Stimulated activated effector memory CD8-positive, alpha-beta T cell treated with anti-CD3 and anti-CD28 coated beads, Interleukin-12 subunit alpha, Interleukin-12 subunit beta, amount 100 ng/mL, for 72 hours (primary cell): ENCODE measurements around the gene FBXO7.
"Not testable (repeated sequence)": the region's sequence is repeated elsewhere in the genome, so short reads cannot be mapped to it uniquely, and the experiment has no call there.

Experiments
- ATAC-seq: fragments of 150-1000 bp; cut with Tn5 transposase; 2 replicates; pipeline ENCODE4 v1.10.0; 2021
- DNase-seq, 2 donors: peaks; one replicate each; pipeline ENCODE4 v3.0.0; 2021 to 2022; ENCODE audit warnings: low spot score in 2 of 2
- H3K27ac Mint-ChIP-seq: one replicate; pipeline ENCODE4 v1.8.0; 2022; ENCODE audit warnings: mild to moderate bottlenecking, mixed read lengths
- H3K36me3 Mint-ChIP-seq: one replicate; pipeline ENCODE4 v1.8.0; 2022; ENCODE audit warnings: mild to moderate bottlenecking, mixed read lengths
- H3K4me1 Mint-ChIP-seq: one replicate; pipeline ENCODE4 v1.8.0; 2022; ENCODE audit warnings: mixed read lengths
- H3K4me3 Mint-ChIP-seq: one replicate; pipeline ENCODE4 v1.8.0; 2022; ENCODE audit warnings: mild to moderate bottlenecking, mixed read lengths
- H3K9me3 Mint-ChIP-seq: one replicate; pipeline ENCODE4 v1.8.0; 2022; ENCODE audit warnings: mixed read lengths

Gene FBXO7

DNA sequence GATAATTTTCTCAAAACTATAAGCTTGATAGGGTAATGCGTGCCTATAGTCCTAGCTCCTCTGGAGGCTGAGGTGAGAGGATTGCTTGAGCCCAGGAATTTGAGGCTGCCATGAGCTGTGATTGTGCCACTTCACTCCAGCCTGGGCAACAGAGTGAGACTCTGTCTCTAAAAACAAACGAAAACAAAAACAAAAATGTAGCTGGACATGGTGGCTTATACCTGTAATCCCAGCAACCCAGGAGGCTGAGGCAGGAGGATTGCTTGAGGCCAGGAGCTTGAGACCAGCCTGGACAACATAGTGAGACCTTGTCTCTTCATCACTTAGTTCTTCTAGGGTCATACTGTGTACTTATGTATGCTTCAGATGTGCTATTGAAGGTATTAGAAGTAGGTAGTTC lies 3.9 kb downstream of the FBXO7 start:
- not testable (repeated sequence) for H3K27ac Mint-ChIP-seq, ATAC-seq, H3K9me3 Mint-ChIP-seq, H3K4me3 Mint-ChIP-seq, DNase-seq
- peaks cover 26% of the 10 kb centered on the region for H3K4me1 Mint-ChIP-seq
- H3K36me3 Mint-ChIP-seq = peaks cover 38% of the 10 kb centered on the region

DNA sequence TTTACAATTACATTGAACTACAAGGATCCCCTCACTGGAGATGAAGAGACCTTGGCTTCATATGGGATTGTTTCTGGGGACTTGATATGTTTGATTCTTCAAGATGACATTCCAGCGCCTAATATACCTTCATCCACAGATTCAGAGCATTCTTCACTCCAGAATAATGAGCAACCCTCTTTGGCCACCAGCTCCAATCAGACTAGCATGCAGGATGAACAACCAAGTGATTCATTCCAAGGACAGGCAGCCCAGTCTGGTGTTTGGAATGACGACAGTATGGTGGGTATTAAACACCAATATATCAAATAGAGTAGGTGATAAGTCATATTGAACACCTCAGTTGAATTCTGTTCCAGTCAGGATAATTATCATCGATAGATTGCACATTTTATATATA lies 4.4 kb downstream of the FBXO7 start:
- peaks cover 21% of the 10 kb centered on the region for H3K4me1 Mint-ChIP-seq
- DNase-seq (no peak), ATAC-seq (no peak)
- H3K9me3 Mint-ChIP-seq = no peaks in the 10 kb centered on the region
- H3K27ac Mint-ChIP-seq = peak overlapping the region; percentile 58
- H3K4me3 Mint-ChIP-seq = no peak overlapping the region
- H3K36me3 Mint-ChIP-seq = peaks cover 38% of the 10 kb centered on the region

DNA sequence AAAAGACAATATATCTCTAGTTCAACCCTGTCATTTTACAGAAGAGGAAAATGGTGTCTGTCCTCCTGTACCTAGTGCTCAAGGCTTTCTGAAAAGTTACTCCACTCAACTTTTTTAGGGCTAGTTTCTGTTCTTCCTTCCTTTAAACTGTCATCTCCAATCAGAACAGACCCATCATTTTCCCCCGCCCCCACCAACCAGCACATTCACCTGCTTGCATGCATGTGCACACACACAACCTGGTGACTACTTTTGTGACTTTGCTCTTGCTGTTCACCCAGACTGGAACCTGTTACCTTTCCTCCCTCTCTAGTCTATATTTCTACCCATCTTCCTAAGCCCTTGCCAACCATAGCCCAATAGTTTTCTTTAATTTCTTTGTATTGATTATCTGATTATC lies 5.6 kb downstream of the FBXO7 start:
- H3K27ac Mint-ChIP-seq = peak overlapping the region; percentile 58
- no peak for ATAC-seq

GRCh38 chr22:32482708-32483107 lies 8.1 kb downstream of the FBXO7 start:
- Mint-ChIP-seq H3K4me1 (peaks cover 14% of the 10 kb centered on the region), H3K27ac (no peak overlapping the region), H3K36me3 (peaks cover 28% of the 10 kb centered on the region), H3K4me3 (no peak overlapping the region), H3K9me3 (no peaks in the 10 kb centered on the region)
- DNase-seq = no peak
- ATAC-seq = peak; percentile 99

More for the DNA sequence above, 5.6 kb downstream of the FBXO7 start:
- Mint-ChIP-seq H3K9me3 (no peaks in the 10 kb centered on the region), H3K36me3 (peaks cover 36% of the 10 kb centered on the region), H3K4me1 (peaks cover 20% of the 10 kb centered on the region), H3K4me3 (peak overlapping the region; percentile 4)
- DNase-seq = no peak

DNA sequence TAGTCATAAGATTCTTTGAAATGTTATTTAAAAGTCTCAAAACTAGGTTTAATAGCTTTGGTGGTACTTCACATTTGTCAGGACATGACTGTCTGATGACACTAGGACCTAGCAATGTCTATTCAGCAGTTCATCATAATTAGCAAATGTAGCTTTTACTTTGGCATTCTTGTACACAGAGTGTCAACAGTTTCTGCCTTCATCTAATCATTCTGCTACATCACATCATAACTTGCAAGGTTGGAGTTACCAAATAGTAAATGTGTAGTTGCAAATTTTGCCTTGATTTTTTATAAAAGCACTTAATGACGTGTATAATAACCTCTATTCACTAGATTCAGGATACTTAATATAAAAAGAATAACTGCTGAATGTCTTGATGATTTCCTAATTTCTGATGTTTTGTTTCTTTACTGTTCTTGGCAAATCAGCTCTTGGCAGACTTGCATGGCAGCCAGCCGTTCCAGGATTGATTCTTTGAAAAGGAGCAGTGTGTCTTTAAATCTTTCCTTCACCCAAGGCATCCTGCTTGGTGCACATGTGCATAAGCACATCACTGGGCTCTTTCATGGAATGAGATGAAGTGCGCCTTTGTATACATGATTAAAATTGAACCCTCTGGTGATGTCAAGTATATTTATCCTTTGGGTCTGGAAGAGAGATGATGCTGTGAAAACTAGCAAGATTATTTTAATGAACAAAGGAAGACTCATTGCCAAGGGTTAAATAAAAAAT lies 12.2 kb downstream of the FBXO7 start:
- H3K4me1 Mint-ChIP-seq = peaks cover 5% of the 10 kb centered on the region
- DNase-seq = no peak
- H3K9me3 Mint-ChIP-seq = no peaks in the 10 kb centered on the region
- H3K36me3 Mint-ChIP-seq = no peaks in the 10 kb centered on the region
- no peak overlapping the region for H3K4me3 Mint-ChIP-seq
- peak overlapping the region; percentile 27 for H3K27ac Mint-ChIP-seq
- no peak for ATAC-seq

DNA sequence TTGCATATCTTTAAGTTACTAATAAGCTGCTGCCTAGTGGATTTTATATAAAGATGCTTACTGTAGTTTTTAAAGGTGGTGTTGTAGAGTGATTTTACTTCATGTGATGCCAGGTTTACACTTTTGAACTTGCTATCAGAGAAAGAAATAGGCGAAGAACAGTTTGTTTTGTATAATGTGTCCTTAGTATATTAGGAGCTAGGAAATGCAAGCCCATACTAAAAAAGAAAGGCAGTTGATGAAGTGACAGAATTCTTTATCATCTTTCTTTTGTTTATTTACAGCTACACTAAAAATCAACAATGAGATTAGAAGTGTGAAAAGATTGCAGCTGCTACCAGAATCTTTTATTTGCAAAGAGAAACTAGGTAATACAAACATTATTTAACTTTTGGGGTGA lies 12.8 kb downstream of the FBXO7 start:
- ATAC-seq = no peak
- no peak for DNase-seq
- H3K9me3 Mint-ChIP-seq = no peaks in the 10 kb centered on the region
- no peak overlapping the region for H3K4me3 Mint-ChIP-seq
- H3K27ac Mint-ChIP-seq = no peak overlapping the region
- H3K4me1 Mint-ChIP-seq = peaks cover 5% of the 10 kb centered on the region
- no peaks in the 10 kb centered on the region for H3K36me3 Mint-ChIP-seq

DNA sequence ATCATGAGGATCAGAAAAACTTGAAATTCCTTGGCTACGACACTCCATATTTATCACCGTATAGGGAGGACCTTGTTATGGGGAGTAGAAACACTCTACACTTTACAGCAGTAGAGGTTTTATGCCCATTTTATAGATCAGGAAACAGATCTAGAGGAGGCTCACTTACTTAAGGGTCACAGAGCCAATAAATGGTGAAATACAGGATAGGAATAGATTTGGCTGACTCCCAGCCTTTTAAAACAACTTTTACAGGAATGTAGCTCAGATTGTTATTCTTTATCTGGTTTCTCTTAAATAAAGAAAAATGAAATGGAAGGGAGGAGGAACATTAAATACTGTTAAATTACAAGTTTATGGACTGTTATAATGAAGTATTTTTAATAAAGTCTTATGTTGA lies 14.8 kb downstream of the FBXO7 start:
- Mint-ChIP-seq H3K36me3 (no peaks in the 10 kb centered on the region), H3K9me3 (no peaks in the 10 kb centered on the region), H3K27ac (peak overlapping the region; percentile 44), H3K4me3 (no peak overlapping the region), H3K4me1 (peaks cover 5% of the 10 kb centered on the region)
- ATAC-seq = no peak
- DNase-seq = no peak

GRCh38 chr22:32490279-32490678 lies 15.7 kb downstream of the FBXO7 start:
- Mint-ChIP-seq H3K9me3 (no peaks in the 10 kb centered on the region), H3K4me3 (no peak overlapping the region), H3K4me1 (peaks cover 5% of the 10 kb centered on the region), H3K36me3 (no peaks in the 10 kb centered on the region), H3K27ac (no peak overlapping the region)
- DNase-seq (no peak), ATAC-seq (peak; percentile 57)

DNA sequence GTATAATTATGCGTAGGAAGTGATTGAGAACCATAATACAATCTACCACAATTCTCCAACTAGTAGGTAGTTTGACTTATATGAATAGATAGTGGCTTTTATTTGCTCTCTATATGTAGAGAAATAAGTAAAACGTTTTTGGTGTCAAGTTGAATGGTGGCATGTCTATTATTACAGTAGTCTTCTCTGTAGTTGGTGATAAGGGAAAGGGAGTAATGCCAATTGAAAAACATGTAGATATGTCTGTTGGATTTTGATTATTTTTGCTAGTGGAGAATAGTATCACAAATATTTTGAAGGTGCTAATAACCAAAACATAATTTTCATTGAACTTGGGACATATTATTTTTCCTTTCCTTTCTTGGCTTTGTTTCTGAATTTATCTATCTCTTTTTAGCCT lies 17.5 kb downstream of the FBXO7 start:
- no peak overlapping the region for H3K27ac Mint-ChIP-seq
- DNase-seq (no peak), ATAC-seq (no peak)
- H3K36me3 Mint-ChIP-seq = no peaks in the 10 kb centered on the region
- H3K9me3 Mint-ChIP-seq = no peaks in the 10 kb centered on the region
- peaks cover 5% of the 10 kb centered on the region for H3K4me1 Mint-ChIP-seq
- H3K4me3 Mint-ChIP-seq = no peak overlapping the region

DNA sequence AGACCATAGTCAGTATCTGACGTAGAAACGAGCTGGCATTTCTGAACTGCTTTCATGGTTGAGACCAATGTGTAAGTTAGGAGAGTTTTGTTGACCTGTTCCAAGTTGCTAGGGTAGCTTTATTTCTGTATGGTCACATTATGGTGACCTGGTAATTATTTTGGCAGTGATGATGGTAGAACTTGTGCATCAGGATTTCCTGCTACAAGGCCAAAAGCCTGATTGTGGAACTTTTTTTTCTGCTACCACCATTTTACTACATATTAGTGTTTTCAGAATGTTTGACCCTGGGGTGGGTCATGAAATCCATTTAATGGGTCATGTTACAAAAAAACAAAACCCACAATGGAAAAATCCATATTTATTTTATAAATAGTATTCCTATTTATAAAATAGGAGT lies 18.9 kb downstream of the FBXO7 start:
- DNase-seq (no peak), ATAC-seq (no peak)
- peaks cover 5% of the 10 kb centered on the region for H3K4me1 Mint-ChIP-seq
- H3K9me3 Mint-ChIP-seq = no peaks in the 10 kb centered on the region
- H3K4me3 Mint-ChIP-seq = no peak overlapping the region
- no peaks in the 10 kb centered on the region for H3K36me3 Mint-ChIP-seq
- H3K27ac Mint-ChIP-seq = no peak overlapping the region

DNA sequence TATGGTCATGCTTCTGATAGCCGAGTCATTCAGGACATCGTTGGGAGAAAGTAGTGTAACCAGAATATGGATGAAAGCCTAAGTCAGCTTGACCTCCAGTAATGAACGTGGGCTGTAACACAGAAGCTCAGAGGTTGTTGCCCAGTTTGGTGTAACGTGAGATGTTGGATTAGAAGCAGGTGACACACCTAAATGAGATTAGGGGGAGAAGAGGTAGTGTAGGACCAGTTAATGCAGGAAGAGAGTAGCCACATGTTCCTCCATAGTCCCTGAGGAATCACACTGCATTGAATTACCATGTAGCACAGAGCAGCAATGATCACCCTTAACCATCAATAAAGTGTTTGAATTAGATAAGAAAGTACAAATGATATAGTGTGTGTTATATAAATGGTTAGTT lies 20.4 kb downstream of the FBXO7 start:
- Mint-ChIP-seq H3K4me3 (no peak overlapping the region), H3K27ac (no peak overlapping the region), H3K36me3 (no peaks in the 10 kb centered on the region), H3K4me1 (peaks cover 5% of the 10 kb centered on the region), H3K9me3 (no peaks in the 10 kb centered on the region)
- DNase-seq (no peak), ATAC-seq (no peak)

DNA sequence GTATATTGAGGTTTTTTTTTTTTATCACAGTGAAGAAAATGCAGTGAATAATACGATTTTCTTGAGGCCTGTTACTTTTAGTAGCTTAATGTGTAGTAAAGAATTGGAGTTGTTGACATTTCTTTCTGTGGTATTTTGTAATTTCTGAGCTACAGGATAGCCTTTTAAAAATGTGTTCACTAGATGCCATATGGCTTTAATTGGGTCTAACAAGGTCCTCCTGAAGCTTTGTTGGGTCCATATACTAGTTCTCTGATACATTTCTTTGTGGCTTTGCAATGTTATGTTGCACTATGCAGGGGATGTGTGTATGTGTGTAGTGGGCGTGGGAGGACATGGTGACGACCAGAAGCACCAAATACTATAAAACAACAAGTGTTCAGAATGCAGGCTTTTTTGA lies 25.1 kb downstream of the FBXO7 start:
- DNase-seq (no peak), ATAC-seq (no peak)
- Mint-ChIP-seq H3K4me1 (no peaks in the 10 kb centered on the region), H3K27ac (no peak overlapping the region), H3K4me3 (no peak overlapping the region), H3K9me3 (no peaks in the 10 kb centered on the region), H3K36me3 (no peaks in the 10 kb centered on the region)

GRCh38 chr22:32501836-32502752 lies 27.5 kb downstream of the FBXO7 start:
- Mint-ChIP-seq H3K27ac (no peak overlapping the region), H3K4me3 (no peak overlapping the region), H3K36me3 (no peaks in the 10 kb centered on the region), H3K9me3 (no peaks in the 10 kb centered on the region), H3K4me1 (no peaks in the 10 kb centered on the region)
- no peak for DNase-seq
- ATAC-seq = no peak

DNA sequence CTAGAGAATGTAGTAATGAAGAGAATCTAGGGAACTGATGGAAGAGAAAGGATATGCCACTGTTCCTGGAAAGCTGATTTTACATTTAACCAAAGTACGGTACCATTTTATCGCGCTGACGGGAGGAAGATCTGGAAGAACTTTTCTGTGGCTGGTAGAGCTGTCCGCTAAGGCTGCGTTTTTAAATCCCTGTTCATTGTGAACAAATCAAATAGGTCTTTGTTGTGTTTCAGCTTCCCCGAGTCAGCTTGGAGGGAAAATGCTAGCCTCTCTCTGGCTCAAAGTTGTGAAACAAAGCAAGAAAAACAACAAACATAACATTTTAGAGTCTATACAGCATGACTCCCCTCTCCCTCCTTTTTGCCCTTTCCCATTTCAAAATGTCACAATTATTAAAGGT lies 34.4 kb downstream of the FBXO7 start:
- DNase-seq (no peak), ATAC-seq (no peak)
- Mint-ChIP-seq H3K27ac (no peak overlapping the region), H3K4me3 (no peak overlapping the region), H3K36me3 (no peaks in the 10 kb centered on the region), H3K4me1 (no peaks in the 10 kb centered on the region), H3K9me3 (no peaks in the 10 kb centered on the region)

- Mint-ChIP-seq H3K27ac (no peak overlapping the region), H3K9me3 (no peaks in the 10 kb centered on the region), H3K36me3 (no peaks in the 10 kb centered on the region), H3K4me3 (no peak overlapping the region), H3K4me1 (no peaks in the 10 kb centered on the region)
- DNase-seq (no peak), ATAC-seq (no peak)
Observed at GRCh38 chr22:32511274-32511673, 36.7 kb downstream of the FBXO7 start.

DNA sequence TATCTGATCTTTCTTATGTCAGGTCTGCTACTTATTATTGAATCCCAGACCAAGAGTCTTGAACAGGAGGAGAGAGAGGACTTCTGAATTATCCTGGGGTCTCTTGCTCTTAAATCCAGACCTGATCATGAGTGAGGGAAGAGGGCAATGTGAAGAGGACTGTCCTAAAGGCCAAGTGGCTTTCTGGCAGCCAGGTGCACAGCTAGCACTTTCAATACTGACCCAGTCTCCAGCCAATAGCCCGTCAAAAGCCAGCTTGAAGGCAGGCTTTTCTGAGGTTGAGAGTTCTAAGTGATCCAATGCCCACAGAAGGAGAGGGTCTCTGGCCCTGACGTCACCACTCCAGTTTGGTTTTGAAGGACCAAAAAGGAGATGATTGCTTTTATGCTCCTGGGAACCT lies 37.2 kb downstream of the FBXO7 start:
- H3K4me3 Mint-ChIP-seq = no peak overlapping the region
- H3K27ac Mint-ChIP-seq = no peak overlapping the region
- no peak for DNase-seq
- no peaks in the 10 kb centered on the region for H3K9me3 Mint-ChIP-seq
- no peaks in the 10 kb centered on the region for H3K36me3 Mint-ChIP-seq
- H3K4me1 Mint-ChIP-seq = no peaks in the 10 kb centered on the region
- no peak for ATAC-seq
